Dedifferentiated amniotic fluid mesenchymal stem cell (primary cell): Measurements from ENCODE around the gene YWHAG.
"Not testable (repeated sequence)": the region's sequence is repeated elsewhere in the genome, so short reads cannot be mapped to it uniquely, and the experiment has no call there.

Experiments used
- DNase-seq: peaks from one replicate; pipeline ENCODE4 v3.0.0-alpha.2; 2016; ENCODE audit errors: extremely low spot score

Gene YWHAG

GRCh38 chr7:76325092-76325491 lies 33.7 kb downstream of the YWHAG start:
- no peak for DNase-seq

- peak; percentile 93 for DNase-seq
These were observed 40.1 kb downstream of the YWHAG start for GRCh38 chr7:76318488-76319353.

GRCh38 chr7:76317782-76318487 lies 40.9 kb downstream of the YWHAG start:
- DNase-seq = peak; percentile 93

GRCh38 chr7:76316984-76317781 lies 41.6 kb downstream of the YWHAG start:
- no peak for DNase-seq

GRCh38 chr7:76315364-76315763 lies 43.4 kb downstream of the YWHAG start:
- no peak for DNase-seq

- DNase-seq = not testable (repeated sequence)
These were observed 44.1 kb downstream of the YWHAG start for GRCh38 chr7:76314740-76315139.

GRCh38 chr7:76314042-76314721 lies 44.6 kb downstream of the YWHAG start:
- DNase-seq = peak; percentile 90

GRCh38 chr7:76311838-76312237 lies 47.0 kb downstream of the YWHAG start:
- DNase-seq = not testable (repeated sequence)

GRCh38 chr7:76310102-76310957 lies 48.5 kb downstream of the YWHAG start:
- DNase-seq = no peak

GRCh38 chr7:76309341-76310101 lies 49.3 kb downstream of the YWHAG start:
- not testable (repeated sequence) for DNase-seq

- DNase-seq = not testable (repeated sequence)
These were observed 49.9 kb downstream of the YWHAG start for GRCh38 chr7:76308874-76309273.

- no peak for DNase-seq
These were observed 53.9 kb downstream of the YWHAG start for GRCh38 chr7:76304888-76305375.

- peak; percentile 94 for DNase-seq
These were observed 55.3 kb downstream of the YWHAG start for GRCh38 chr7:76303202-76304147.

- DNase-seq = peak; percentile 50
These were observed 56.2 kb downstream of the YWHAG start, which contains the start of gene HSPB1 for GRCh38 chr7:76302347-76303201. TSS of gene HSPB1 (plus strand) at chr7:76302673. CDS start at chr7:76302713, 40 bp downstream.

GRCh38 chr7:76301000-76301399 lies 57.8 kb downstream of the YWHAG start:
- no peak for DNase-seq

- DNase-seq = no peak
These were observed 58.5 kb downstream of the YWHAG start for GRCh38 chr7:76300166-76300731.
